Brain microvascular endothelial cell (primary cell): ENCODE measurements around the gene LIF.
"Not testable (repeated sequence)": the region's sequence is repeated elsewhere in the genome, so short reads cannot be mapped to it uniquely, and the experiment has no call there.

Experiments used
- DNase-seq: peaks from one replicate; pipeline ENCODE4 v3.0.0-alpha.2; 2020
- H3K27ac ChIP-seq: fragments of 250-450 bp; sonication (Bioruptor Pico); 2 replicates; pipeline ENCODE4 v1.5.1; 2020; ENCODE audit warnings: mild to moderate bottlenecking, moderate library complexity
- H3K27me3 ChIP-seq: fragments of 250-450 bp; sonication (Bioruptor Pico); replicated peaks from 2 replicates; pipeline ENCODE4 v1.5.1; 2020; ENCODE audit warnings: mild to moderate bottlenecking
- H3K36me3 ChIP-seq: fragments of 250-450 bp; sonication (Bioruptor Pico); replicated peaks from 2 replicates; pipeline ENCODE4 v1.5.1; 2020; ENCODE audit warnings: mild to moderate bottlenecking
- H3K4me3 ChIP-seq: 2 replicates; pipeline ENCODE4 v1.5.1; 2011; ENCODE audit warnings: low read depth, mild to moderate bottlenecking, control low read depth, low read length, moderate library complexity
- CTCF ChIP-seq: IDR thresholded peaks from 2 replicates; pipeline ENCODE4 v1.5.1; 2011; ENCODE audit warnings: low read depth, mild to moderate bottlenecking, moderate library complexity, low read length, control low read depth, inconsistent platforms; ENCODE audit errors: missing control alignments
- in situ Hi-C: cut with HindIII; loops from 2 replicates; pipeline ENCODE4 v1.10.0; 2017; ENCODE audit warnings: low sequenced_read_pairs, low pct_ligation_motif_present

The LIF gene

GRCh38 chr22:30202531-30203006 lies 44.0 kb downstream of the LIF start:
- no peak for TF ChIP-seq CTCF
- in situ Hi-C loops: no loop called here
- Histone ChIP-seq H3K27me3 (no peaks in the 10 kb centered on the region), H3K36me3 (no peaks in the 10 kb centered on the region), H3K4me3 (no peak overlapping the region), H3K27ac (peak overlapping the region; percentile 83)
- DNase-seq: no peak

- DNase-seq: peak; percentile 82
- Histone ChIP-seq H3K27me3 (no peaks in the 10 kb centered on the region), H3K4me3 (no peak overlapping the region), H3K27ac (peak overlapping the region; percentile 83), H3K36me3 (no peaks in the 10 kb centered on the region)
- TF ChIP-seq CTCF: no peak
- in situ Hi-C loops: no loop called here
These were observed 44.6 kb downstream of the LIF start for GRCh38 chr22:30201945-30202344.

GRCh38 chr22:30200905-30201304 lies 45.7 kb downstream of the LIF start:
- H3K27me3 ChIP-seq, in situ Hi-C loops, H3K4me3 ChIP-seq, H3K27ac ChIP-seq, DNase-seq, H3K36me3 ChIP-seq: not testable (repeated sequence)

DNA sequence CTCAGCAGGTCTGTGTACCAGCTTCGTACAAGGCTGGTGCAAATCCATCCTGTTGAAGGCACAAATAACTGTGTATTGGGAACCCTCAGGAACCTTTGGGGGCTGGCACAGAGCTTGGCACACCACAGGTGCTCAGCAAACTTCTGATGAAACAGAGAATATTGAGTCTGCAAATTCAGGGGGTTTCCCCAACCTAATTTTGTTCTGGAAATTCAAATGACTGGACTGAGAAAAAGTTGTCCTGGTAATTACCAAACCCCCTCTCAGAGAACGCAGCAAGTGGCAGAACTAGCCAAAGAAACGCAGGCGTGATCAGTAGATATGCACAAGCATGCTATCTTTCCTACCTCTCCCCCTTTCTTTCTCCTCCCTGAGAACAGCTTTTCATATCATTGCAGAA lies 47.6 kb downstream of the LIF start:
- Histone ChIP-seq H3K36me3 (no peaks in the 10 kb centered on the region), H3K27me3 (no peaks in the 10 kb centered on the region), H3K4me3 (no peak overlapping the region), H3K27ac (peak overlapping the region; percentile 100)
- in situ Hi-C loops: no loop called here
- no peak for TF ChIP-seq CTCF
- no peak for DNase-seq

DNA sequence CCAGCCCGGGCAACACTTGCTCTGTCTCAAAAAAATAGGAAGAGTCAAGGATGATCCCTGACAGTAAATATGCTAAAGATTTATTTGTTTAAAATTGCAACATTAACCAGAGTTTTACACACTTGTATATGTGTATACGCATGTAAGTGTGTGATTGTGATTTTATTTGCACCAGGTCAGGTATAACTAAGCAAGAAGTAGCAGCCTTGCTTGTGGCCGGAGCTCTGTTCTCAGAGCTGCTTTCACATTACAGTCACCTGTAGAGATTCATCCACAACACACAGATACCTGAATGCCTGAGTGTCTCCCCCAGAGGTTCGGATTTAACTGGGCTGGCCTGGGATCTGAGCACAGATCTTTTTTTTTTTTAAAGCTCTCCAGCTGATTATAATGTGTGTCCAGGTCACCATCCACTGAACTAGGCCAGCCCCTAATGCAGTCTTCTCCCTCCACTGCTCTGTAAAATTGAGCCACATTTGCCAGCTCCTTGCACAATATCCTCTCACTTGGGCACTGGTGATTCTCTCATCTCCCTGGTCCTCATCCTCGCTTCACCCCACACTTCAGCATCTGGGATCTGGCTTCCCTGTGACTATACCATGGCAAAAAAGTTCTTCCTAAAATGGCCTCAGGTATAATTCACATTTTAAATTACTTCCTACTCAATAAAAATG lies 48.3 kb downstream of the LIF start:
- TF ChIP-seq CTCF: no peak
- no peak for DNase-seq
- H3K27ac ChIP-seq: peak overlapping the region; percentile 100
- H3K36me3 ChIP-seq: no peaks in the 10 kb centered on the region
- H3K4me3 ChIP-seq: no peak overlapping the region
- in situ Hi-C loops: no loop called here
- H3K27me3 ChIP-seq: no peaks in the 10 kb centered on the region

DNA sequence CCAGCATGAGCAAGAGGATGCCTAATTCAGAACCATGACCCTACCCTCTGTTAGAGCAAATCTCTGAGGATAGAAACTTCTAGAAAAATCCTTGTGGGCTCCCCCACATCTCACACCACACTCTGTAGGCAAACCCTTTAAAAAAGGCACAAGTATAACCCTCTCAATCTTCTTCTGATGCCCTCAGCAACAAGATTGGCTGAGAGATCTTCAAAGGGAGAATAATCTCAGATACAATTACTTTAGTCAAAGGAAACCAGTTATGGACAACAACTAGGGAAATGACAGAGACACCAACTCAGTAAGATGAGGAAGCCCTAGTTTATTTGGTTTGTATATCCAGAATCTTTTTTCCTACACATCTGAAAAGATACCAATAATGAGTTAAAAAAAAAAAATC lies 49.2 kb downstream of the LIF start:
- DNase-seq: no peak
- no peak overlapping the region for H3K4me3 ChIP-seq
- in situ Hi-C loops: no loop called here
- no peak for TF ChIP-seq CTCF
- no peaks in the 10 kb centered on the region for H3K27me3 ChIP-seq
- no peaks in the 10 kb centered on the region for H3K36me3 ChIP-seq
- H3K27ac ChIP-seq: peak overlapping the region; percentile 100
